Neural progenitor cell (in vitro differentiated cells): Measurements from ENCODE around the gene BMP2.

Experiments
- CTCF ChIP-seq: fragments of 200-600 bp; sonication (generic); IDR thresholded peaks from 2 replicates; pipeline ENCODE4 v1.5.1; 2017; ENCODE audit warnings: antibody characterized with exemption, mild to moderate bottlenecking
- EZH2 ChIP-seq: fragments of 200-600 bp; sonication (generic); IDR thresholded peaks from 2 replicates; pipeline ENCODE4 v1.6.1; 2017; ENCODE audit warnings: antibody characterized with exemption, mild to moderate bottlenecking, moderate library complexity
- EZH2phosphoT487 ChIP-seq: fragments of 200-600 bp; sonication (generic); IDR thresholded peaks from 2 replicates; pipeline ENCODE4 v1.6.1; 2017; ENCODE audit warnings: antibody characterized with exemption

GRCh38 chr20:6730672-6731328 lies 36.7 kb upstream of the BMP2 start:
- TF ChIP-seq CTCF: no peak
- TF ChIP-seq EZH2phosphoT487: no peak
- no peak for TF ChIP-seq EZH2
